ENCODE results near the gene CPNE9.

CPNE9 gene

GRCh38 chr3:9716801-9717555 is 13.3 kb downstream of the CPNE9 start:
- no peak for DNase-seq (ENCODE audit: low read depth in 2 of 2)

DNA sequence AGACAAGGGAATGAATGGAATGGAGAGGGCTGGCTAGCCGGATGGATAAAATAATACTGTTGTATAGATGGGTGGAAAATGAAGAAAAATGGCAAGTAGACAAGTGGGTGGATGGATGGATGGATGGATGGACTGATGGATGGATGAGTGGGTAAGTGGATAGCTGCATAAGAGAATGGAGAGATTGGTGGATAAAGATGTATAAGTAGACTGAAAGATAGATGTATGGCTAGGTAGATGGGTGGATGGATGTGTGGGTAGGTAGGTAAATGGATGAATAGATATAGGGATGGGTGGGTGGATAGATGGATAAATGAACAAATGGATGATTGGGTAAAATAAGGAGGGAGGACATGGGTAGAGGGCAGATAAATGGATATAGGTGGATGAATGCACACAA is 13.9 kb downstream of the CPNE9 start:
- no peak for DNase-seq (ENCODE audit: low read depth in 2 of 2)

DNA sequence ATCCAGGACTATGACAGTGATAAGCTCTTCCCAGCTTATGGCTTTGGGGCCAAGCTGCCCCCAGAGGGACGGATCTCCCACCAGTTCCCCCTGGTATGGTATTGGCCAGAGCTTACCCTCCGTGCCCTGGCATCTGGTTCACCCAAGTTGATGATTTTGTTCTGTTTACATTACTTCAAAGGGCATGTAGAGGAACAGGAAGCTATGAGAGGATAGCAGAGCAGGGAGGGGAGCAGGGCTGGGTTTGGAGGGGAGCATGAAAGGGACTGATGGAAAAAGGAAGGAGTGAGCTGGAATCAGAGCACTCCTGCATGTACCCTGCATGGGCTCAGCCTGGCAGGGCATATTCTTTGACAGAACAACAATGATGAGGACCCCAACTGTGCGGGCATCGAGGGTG is 14.5 kb downstream of the CPNE9 start:
- DNase-seq (ENCODE audit: low read depth in 2 of 2), result no peak

DNA sequence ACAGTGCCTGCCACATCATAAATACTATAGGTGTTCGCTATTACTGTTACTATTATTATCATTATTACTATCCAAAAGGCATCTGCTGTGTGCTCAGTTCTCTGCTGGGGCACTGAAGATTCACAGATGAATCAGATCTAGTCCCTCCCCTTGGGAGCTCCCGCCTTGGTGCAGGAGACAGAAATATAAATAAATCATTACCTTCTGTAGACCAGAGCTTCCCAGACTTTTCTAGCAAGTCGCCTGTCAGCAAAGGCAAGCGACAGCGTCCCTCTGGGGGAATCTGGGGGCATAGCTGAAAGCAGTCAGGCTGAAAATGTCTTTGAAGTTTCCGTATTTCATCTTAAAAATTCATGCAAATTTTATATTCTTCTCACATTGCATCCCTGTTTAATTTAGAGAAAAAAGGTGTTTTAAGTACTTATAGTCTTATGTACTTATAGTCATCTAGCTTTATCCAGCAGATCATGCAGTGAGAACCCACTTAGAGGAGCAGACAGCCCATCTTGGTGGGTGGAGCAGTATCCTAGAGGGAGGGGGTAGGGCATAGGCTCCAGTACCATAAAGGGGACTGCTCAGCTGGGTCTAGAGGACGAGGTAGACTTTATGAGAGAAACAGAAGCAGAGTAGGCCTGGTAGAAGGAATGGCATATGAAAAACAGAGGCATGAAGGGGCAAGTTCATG is 17.5 kb downstream of the CPNE9 start:
- DNase-seq (ENCODE audit: low read depth in 2 of 2), result no peak

DNA sequence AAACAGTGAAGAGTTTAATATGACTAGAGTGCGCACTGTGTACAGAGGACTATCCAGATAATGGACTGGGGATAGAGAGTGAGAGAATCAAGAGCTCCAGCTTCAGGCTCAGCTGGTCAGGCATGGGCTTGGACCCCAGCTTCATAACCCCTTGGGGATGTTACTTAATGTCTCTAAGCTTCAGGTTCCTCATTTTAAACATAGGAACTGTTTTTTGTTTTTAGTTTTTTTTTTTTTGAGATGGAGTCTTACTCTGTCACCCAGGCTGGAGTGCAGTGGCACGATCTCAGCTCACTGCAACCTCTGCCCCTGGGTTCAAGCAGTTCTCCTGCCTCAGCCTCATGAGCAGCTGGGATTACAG is 18.0 kb downstream of the CPNE9 start:
- no peak for DNase-seq (ENCODE audit: low read depth in 2 of 2)

GRCh38 chr3:9725775-9726515 is 22.3 kb downstream of the CPNE9 start:
- DNase-seq (ENCODE audit: low read depth in 2 of 2), result no peak

DNA sequence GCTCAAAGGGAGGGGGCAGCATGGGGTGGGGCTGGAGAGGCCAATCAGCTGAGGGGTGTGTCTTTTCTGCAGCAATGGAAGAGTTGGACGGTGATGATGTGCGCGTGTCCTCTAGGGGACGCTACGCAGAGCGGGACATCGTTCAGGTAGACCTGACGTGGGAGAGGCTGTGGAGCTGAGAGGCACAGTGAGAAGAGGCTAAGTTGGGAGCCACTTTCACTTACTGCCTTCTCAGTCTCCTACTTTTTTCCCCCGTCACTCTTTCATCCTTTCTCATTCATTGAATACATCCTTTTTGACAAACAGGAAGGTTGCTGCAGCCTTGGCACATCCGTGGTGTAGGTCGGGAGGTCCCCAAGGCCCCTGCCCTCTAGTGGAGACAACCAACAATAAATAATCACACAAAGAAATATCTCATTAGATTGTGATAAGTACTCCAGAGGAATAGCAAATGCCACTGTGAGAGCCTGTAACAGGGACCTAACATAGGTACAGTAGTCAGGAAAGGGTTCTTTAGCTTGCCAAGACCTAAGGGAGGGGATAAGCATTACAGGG is 23.5 kb downstream of the CPNE9 start:
- no peak for DNase-seq (ENCODE audit: low read depth in 2 of 2)

- DNase-seq (ENCODE audit: low read depth in 2 of 2), result no peak
Observed at GRCh38 chr3:9727743-9728142, 24.1 kb downstream of the CPNE9 start.

DNA sequence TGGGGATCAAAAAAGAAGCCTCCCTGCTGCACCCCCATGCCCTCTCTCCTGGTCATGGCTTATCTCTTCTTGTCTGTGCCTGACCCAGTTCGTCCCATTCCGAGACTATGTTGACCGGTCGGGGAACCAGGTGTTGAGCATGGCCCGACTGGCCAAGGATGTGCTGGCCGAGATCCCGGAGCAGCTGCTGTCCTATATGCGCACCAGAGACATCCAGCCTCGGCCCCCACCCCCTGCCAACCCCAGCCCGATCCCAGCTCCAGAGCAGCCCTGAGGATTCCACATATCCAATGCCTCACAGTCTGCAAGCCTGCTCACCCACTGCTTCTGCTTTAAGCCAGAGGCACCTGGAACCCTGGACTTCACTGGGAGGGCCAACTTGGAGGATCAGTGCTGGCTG is 25.8 kb downstream of the CPNE9 start:
- DNase-seq (ENCODE audit: low read depth in 2 of 2), result no peak

- DNase-seq (ENCODE audit: low read depth in 2 of 2), result no peak
Observed at GRCh38 chr3:9730657-9731205, 27.1 kb downstream of the CPNE9 start.

DNA sequence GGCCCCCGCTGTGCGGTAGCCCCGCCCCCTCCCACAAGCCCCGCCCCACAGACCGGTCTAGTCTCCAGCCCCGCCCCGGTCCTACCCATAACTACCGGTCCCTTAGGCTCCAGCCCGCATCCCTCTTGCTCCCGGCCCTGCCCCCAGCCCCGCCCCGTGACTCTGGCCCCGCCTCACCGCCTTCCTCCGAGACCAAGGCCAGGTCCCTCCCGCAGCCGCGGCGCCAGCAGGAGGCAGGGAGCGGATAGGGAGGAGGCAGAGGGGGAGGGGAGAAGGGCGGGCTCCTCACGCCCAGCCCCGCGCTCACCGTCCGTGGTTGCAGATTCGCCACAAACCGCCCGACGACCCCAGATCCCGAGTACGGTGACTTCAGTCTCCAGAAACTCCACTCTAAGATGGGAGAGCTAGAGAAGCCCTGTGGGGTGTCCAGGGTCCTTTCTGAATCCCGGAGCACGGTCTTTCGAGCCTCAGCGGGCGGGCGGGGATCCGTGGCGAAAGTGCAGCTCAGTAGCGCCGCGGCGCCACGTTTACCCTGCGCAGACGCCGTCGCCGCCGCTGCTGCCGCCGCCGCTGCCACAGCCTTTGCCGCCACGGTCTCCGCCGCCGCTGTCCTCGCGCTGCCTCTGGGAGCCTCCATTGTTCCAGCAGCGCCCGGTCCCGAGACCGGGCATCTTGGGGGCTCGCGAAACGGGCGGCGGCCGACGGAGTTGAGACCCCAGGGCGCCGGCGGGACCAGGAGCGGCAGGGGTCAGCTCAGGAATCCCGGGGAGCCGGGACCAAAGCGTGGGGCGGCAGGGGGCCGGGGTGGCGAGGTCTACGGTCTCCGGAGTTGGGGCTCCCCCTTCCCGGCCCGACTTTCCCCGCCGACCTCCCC is 27.8 kb downstream of the CPNE9 start, which contains the start of gene BRPF1:
Gene BRPF1 (plus strand): TSS at position 530 of the 874 bp plus-strand sequence. CDS start 2,406 bp downstream, outside the sequence.
- DNase-seq (ENCODE audit: low read depth in 2 of 2), result peak; percentile 100

GRCh38 chr3:9732080-9732739 is 28.6 kb downstream of the CPNE9 start:
- DNase-seq (ENCODE audit: low read depth in 2 of 2), result peak in 1 of 2 donors; percentile 20

DNA sequence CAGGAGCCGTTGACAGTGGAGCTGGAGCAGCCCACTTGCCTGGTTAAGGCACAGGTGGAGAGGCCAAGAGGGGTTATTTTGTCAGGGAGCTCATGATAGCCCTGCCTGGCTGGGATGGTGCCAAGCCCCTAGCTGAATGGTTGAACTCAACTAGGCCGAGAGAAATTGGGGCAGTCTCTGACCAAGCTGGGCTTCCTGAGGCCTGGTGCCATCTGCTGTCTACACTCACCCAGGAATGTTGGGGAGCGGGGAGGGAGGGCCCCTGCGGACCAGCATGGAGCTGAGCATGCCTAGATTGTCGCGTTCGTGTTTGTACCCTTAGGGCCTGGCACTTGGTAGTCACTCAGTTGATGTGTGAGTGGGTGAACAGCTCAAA is 29.1 kb downstream of the CPNE9 start:
- no peak for DNase-seq (ENCODE audit: low read depth in 2 of 2)

DNA sequence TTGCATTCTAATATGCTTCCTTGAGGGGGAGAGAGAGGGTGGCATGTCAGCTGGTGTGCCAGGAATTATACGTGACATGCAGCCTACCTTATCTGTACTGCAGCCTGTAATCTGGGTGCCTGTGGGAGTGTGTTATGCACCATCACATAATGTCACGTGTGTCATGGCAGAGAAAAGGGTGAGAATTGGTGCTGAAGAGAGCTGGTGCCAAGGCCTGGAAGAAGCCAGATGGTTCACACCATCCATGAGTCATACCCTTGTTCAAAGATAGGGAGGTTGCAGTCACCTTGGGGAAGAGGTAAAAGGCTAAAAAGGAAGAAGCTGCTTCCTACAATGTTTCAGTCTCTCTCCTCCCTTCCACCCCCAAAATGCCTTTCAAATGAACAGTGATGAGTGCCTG is 33.2 kb downstream of the CPNE9 start:
- no peak for DNase-seq (ENCODE audit: low read depth in 2 of 2)

DNA sequence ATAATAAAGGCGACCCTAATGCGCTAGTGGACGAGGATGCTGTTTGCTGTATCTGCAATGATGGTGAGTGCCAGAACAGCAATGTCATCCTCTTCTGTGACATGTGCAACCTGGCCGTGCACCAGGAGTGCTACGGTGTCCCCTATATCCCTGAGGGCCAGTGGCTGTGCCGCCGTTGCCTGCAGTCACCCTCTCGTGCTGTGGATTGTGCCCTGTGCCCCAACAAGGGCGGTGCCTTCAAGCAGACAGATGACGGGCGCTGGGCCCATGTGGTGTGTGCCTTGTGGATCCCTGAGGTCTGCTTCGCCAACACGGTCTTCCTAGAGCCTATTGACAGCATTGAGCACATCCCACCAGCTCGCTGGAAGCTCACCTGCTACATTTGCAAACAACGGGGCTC is 35.5 kb downstream of the CPNE9 start:
- DNase-seq (ENCODE audit: low read depth in 2 of 2), result no peak

DNA sequence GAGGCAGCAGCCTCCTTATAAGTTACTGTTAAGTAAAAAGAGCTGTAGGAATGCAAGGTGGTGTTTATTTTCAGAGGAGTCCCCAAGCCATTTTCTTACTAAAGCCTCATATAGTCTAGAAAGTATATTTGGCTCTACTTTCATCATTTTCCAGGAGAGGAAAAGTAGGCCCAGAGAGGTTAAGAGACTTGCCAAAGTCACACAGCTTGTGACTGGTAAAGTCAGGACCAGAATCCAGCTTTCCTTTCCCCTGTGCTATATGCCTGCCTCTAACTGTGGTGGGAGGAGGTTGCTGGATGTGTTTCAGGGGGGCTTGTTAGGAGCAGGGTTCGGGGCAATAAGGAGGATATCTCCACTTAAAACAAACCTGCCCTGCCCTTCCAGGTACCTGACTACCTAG is 38.9 kb downstream of the CPNE9 start:
- DNase-seq (ENCODE audit: low read depth in 2 of 2), result no peak

DNA sequence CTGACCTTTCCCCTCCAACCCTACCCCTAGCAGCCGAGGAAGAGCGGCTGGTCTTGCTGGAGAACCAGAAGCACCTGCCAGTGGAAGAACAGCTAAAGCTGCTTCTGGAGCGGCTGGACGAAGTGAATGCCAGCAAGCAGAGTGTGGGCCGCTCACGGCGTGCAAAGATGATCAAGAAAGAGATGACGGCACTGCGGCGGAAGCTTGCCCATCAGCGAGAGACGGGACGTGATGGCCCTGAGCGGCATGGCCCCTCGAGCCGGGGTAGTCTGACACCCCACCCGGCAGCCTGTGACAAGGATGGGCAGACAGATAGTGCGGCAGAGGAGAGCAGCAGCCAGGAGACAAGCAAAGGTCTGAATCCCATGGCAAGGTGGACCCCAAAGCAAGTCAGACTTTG is 39.9 kb downstream of the CPNE9 start:
- DNase-seq (ENCODE audit: low read depth in 2 of 2), result no peak

DNA sequence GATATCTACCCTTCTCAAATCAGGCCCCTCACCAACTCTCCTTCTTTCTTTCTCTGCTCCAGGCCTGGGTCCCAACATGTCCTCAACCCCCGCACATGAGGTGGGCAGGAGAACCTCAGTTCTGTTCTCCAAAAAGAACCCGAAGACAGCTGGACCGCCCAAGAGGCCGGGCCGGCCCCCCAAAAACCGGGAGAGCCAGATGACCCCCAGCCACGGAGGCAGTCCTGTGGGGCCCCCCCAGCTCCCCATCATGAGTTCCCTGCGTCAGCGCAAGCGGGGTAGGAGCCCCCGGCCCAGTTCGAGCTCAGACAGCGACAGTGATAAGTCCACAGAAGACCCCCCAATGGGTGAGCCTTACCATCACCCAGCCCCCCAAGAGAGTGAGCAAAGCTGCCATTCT is 40.5 kb downstream of the CPNE9 start:
- no peak for DNase-seq (ENCODE audit: low read depth in 2 of 2)

DNA sequence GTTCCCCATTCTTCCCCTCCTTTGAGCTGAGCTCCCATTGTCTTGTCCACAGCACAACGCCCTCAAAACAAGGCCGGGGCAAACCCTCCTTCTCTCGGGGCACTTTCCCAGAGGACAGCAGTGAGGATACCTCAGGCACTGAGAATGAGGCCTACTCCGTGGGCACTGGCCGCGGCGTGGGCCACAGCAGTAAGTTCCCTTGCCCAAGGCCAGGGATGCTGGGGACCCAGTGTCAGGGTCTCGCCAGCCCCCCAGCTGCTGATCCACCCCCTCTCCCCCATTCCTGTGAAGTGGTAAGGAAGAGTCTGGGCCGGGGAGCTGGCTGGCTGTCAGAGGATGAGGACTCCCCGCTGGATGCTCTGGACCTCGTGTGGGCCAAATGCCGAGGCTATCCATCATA is 41.9 kb downstream of the CPNE9 start:
- no peak for DNase-seq (ENCODE audit: low read depth in 2 of 2)

DNA sequence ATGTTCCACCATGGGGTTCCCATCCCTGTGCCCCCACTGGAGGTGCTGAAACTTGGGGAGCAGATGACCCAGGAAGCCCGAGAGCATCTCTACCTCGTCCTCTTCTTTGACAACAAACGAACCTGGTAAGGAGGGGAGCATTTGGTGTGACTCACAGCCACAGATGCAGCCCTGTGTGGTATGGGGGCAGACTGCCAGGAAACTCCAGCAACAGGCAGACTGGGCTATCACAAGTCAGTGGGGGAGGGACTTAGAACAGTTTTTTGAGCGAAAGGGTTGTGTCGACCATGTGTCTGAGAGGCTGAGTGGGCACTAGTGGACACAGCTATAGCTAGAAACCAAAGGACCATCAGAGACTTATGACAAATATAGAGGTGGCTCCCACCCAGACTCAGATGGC is 42.7 kb downstream of the CPNE9 start:
- no peak for DNase-seq (ENCODE audit: low read depth in 2 of 2)

- no peak for DNase-seq (ENCODE audit: low read depth in 2 of 2)
Observed at GRCh38 chr3:9747267-9747666, 43.6 kb downstream of the CPNE9 start.
